SU-DHL-6 (cell line): ENCODE data around the gene TECPR2.

Source experiments
- CTCF ChIP-seq: fragments of 200-600 bp; sonication (generic); IDR thresholded peaks from one replicate; pipeline ENCODE4 v1.5.1; 2017; ENCODE audit warnings: antibody characterized with exemption, mild to moderate bottlenecking, low read length, moderate library complexity; ENCODE audit not compliant: insufficient read depth, poor library complexity, severe bottlenecking
- EZH2phosphoT487 ChIP-seq: fragments of 200-600 bp; sonication (generic), shearing (Covaris generic); conservative IDR thresholded peaks from 2 replicates; pipeline ENCODE4 v1.6.1; 2018; ENCODE audit warnings: mild to moderate bottlenecking, antibody characterized with exemption, low read length, moderate library complexity, mixed read lengths

- TF ChIP-seq EZH2phosphoT487 (no peak), CTCF (no peak)
Measured at GRCh38 chr14:102375119-102375518, 12.4 kb downstream of the TECPR2 start.
